ENCODE results near the gene CDH4. TPM values are rescaled to one million over a fixed set of nuclear protein-coding genes. Genes with fewer than 3 reads are reported as not detected.

CDH4 gene
- total RNA-seq, 2 donors from 2014 or later = 0.06 to 0.08 TPM

DNA sequence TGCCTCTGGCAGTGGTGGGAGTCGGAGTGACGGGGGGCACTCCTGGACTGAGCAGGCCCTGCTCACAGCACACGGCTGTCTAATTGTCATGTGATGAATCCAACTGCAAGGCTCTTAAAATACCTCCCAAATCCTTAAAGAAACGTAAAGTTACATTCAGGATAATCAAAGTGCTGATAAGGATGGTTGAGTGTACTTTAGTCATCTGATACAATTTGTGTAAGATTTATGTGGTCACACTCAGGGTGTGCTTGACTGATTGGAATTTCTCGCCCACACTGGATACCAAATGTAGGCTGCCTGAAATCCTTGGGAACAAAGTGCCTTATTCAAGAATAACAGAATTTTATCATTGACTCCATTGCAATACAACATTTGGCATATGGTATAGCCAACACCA is 238.7 kb downstream of the CDH4 start:
- ATAC-seq = no peak
- intact Hi-C loops (cut with DNase I) = loop anchor here in 1 of 2 donors (10.0 kb wide), 1 partner anchor 64 kb away; no protein-coding TSS in a partner anchor
- no peak for DNase-seq

- intact Hi-C loops (cut with DNase I) = loop anchor here in 1 of 2 donors (10.0 kb wide), 1 partner anchor 63 kb away; no protein-coding TSS in a partner anchor
- DNase-seq (no peak), ATAC-seq (no peak)
Measured at GRCh38 chr20:61492065-61492464, 240.0 kb downstream of the CDH4 start.

- ATAC-seq = no peak
- intact Hi-C loops (cut with DNase I) = loop anchor here in 1 of 2 donors (10.0 kb wide), 1 partner anchor 61 kb away; no protein-coding TSS in a partner anchor
- DNase-seq = no peak
Measured at GRCh38 chr20:61493798-61494305, 241.8 kb downstream of the CDH4 start.

DNA sequence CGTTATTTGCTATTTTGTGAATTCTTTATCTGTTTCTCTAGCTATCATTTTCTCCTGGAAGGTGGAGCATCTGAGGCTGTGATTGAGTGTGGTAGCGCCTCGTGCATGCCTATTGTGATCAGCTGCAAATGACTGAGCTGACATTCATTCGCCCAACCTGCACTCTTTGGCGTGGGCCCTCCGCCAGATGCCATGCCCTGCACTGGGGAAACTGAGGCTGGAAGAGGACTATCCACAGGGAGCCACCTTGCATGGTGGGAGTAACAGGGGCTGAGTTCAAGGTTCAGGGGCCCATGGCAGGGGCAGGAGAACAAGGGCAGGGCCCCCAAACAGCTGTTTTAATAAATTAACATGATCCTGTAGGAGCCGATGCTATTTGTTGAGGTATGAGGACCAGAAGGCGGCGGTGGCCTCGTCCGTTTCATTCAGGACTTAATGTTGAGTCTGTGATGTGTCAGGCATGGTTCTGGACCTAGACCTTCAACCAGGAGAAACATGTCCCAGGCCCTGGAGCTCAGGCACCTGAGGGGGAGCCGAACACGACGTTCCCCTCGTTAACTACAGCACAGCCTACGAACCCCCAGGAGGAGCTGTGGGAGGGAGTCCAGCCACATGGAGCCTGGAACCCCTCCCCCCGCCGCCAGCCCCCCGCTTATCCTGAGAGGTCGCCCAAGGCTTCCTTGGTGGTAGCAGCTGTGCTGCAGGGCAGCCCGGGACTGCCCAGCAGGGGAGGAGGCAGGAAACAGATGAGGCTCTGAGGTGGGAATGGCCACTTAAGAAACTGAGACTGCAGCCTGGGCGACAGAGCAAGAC is 242.9 kb downstream of the CDH4 start:
- no peak for DNase-seq

DNA sequence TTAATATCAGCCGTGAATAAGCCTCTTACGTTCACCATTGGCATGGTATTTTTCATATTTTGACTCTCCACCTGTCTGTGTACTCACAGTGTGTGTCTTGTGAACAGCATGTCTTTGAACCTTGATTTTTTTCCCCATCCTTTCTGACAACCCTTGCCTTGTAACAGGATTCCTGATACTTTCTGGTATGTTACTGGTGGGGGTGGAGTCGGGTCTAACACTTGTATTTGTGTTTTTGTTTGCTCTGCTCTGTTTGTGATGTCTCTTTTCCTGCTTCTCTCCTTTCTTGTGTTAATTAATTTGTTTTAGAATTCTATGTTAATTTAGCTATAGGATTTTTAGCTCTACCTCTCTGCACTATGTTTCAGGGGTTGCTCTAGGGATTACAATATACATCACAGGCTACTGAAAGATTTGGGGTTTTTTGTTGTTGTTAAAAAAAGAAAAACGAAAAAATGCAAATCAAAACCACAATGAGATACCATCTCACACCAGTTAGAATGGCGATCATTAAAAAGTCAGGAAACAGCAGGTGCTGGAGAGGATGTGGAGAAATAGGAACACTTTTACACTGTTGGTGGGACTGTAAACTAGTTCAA is 245.1 kb downstream of the CDH4 start:
- intact Hi-C loops (cut with DNase I) = loop anchor here in 1 of 2 donors (10.0 kb wide), 1 partner anchor 58 kb away; no protein-coding TSS in a partner anchor
- DNase-seq (no peak), ATAC-seq (no peak)

More for the DNA sequence above, 242.9 kb downstream of the CDH4 start:
- ATAC-seq = no peak
- intact Hi-C loops (cut with DNase I) = loop anchor here in 1 of 2 donors (10.0 kb wide), 1 partner anchor 60 kb away; no protein-coding TSS in a partner anchor

DNA sequence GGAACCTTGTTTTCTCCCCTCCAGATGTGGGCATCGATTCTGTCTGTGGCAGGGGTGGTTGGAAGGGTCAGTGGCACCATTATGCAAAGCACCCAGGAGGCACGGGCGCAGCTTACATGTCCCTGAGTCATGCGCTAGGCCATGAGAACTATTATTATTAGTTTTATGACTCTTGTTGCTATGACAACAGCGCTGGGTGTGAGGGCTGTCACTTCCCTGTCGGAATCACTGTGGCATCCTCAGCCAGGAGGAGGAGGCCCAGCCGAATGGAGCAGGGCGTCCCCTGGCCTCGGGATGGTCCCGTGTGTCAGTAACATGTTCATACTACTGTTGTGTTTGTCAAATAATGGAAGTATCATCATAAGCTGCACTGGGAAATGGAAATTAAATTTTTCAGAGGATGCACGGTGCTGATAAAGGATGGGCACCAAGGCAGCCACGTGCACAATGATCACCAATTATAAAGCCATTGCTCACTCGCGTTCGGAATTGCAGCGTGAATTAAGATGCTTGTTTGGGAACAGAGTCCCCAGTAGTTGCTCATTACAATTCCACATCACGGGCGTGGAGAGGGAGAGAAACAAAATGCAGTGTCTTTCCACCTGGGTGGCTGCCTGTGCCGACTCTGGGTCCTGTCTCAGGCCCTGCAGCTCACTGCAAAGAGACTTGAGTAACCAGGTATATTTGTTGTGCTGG is 247.9 kb downstream of the CDH4 start:
- no peak for ATAC-seq
- intact Hi-C loops (cut with DNase I) = loop anchor here in 1 of 2 donors (10.0 kb wide), 1 partner anchor 55 kb away; no protein-coding TSS in a partner anchor
- no peak for DNase-seq

- ATAC-seq (no peak), DNase-seq (no peak)
- intact Hi-C loops (cut with DNase I) = no loop called here
Measured at GRCh38 chr20:61500791-61501321, 248.8 kb downstream of the CDH4 start.

DNA sequence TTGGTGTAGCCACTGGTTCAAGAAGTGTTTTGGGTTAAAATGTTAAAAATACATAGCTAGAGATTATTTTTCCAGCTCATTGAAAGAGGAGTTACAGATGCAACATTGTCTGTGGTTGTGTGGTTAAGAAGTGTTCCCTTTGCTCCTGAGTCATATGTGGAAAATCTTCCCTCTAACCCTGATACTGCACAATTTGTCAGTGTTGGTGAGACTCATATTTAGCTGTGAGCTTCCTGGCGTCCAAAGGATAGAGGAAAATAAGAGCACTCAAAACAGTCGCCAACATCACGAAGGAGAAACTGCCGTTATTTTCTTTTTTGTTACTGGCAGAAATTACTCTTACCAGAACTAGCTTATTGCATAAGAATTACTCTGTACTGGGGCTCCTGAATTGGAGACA is 250.4 kb downstream of the CDH4 start:
- no peak for ATAC-seq
- intact Hi-C loops (cut with DNase I) = no loop called here

DNA sequence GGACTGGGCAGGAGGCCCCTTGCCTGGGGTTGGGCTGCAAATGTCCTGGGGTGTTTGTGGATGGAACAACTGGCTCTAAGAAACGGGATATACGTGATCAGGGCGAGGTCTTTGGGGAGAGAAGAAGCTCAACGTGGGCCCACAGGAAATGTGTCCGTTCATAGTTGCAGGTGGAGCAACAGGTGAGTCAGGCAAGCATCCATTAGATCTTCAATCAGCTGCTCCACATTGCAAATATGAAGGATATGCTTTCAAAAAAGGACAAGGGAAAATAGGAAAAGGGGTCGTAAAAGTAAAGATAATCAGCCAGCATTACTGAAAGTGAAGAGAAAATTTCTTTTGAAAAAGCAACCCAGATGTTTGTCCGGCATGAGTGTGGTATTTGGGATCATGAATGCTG is 251.0 kb downstream of the CDH4 start:
- DNase-seq = no peak
- intact Hi-C loops (cut with DNase I) = no loop called here
- no peak for ATAC-seq

More for the DNA sequence above, 250.4 kb downstream of the CDH4 start:
- no peak for DNase-seq

- DNase-seq (no peak), ATAC-seq (no peak)
- intact Hi-C loops (cut with DNase I) = no loop called here
Measured at GRCh38 chr20:61505508-61505907, 253.4 kb downstream of the CDH4 start.

- DNase-seq (no peak), ATAC-seq (no peak)
- intact Hi-C loops (cut with DNase I) = no loop called here
Measured at GRCh38 chr20:61507778-61508177, 255.7 kb downstream of the CDH4 start.

- intact Hi-C loops (cut with DNase I) = no loop called here
- no peak for DNase-seq
- ATAC-seq = no peak
Measured at GRCh38 chr20:61508301-61509096, 256.4 kb downstream of the CDH4 start.

GRCh38 chr20:61510778-61511330 is 258.8 kb downstream of the CDH4 start:
- intact Hi-C loops (cut with DNase I) = no loop called here

DNA sequence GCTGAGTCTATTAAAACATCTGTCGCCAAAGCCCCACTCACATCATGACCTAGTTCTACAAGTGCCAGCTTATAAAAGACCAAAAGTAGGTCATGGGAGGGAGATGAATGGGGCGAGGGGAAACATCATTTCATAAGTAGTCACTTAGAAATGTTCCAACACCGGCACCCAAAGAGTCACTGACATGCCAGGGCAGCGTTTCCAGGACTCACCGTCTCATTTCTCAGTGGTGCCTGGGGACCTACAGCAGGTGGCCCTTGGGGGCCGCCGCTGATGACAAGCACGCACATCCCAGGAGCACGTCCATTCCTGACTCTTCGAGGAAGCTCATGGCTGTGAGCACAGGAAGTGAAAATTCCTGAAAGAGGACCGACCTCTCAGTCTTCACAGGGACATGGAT is 260.4 kb downstream of the CDH4 start:
- intact Hi-C loops (cut with DNase I) = no loop called here
- ATAC-seq (no peak), DNase-seq (no peak)

More at GRCh38 chr20:61510778-61511330, 258.8 kb downstream of the CDH4 start:
- ATAC-seq (no peak), DNase-seq (no peak)

DNA sequence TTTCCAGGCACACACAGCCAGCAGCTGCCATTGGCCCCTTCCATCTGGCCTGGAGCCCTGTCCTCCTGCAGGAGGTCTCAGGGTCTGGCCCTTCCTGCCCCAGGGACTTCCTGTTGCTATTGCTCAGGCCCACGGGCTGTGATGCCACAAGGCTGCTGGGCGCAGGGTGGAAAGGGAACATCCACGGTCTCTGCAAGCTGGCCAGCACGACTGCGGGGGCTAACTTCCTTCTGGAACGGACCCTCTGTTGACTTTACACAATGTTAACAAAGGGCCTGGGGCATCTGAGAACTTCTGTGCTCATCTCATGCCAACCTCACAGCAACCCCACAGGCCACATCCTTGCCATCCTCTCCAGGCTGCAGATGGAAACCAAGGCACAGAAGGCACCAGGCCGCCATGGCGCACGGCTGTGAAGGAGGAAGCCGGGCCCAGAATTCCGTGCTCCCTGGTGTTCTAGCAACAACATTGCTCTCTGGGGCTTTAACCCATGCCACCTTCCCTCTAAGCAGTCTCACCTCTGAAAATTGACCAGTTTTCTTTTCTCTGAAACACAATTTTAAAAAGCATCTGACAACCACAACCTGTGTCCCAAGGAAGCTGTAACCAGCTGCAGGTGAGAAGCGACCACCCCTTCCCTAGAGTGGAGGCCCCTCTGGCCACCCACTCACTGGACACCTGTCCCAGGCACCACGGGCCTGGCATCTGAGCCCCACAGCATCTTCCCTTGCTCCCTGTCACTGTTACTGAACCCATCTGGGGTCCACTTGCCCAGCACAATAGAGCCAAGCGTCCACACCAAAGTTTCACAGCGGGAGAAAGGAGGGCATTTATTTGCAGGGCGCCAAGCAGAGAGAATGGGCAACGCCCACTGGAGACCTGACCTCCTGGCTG is 261.3 kb downstream of the CDH4 start:
- ATAC-seq = no peak
- no peak for DNase-seq
- intact Hi-C loops (cut with DNase I) = no loop called here

- no peak for DNase-seq
- intact Hi-C loops (cut with DNase I) = no loop called here
- ATAC-seq = no peak
Measured at GRCh38 chr20:61514018-61514365, 261.9 kb downstream of the CDH4 start.

DNA sequence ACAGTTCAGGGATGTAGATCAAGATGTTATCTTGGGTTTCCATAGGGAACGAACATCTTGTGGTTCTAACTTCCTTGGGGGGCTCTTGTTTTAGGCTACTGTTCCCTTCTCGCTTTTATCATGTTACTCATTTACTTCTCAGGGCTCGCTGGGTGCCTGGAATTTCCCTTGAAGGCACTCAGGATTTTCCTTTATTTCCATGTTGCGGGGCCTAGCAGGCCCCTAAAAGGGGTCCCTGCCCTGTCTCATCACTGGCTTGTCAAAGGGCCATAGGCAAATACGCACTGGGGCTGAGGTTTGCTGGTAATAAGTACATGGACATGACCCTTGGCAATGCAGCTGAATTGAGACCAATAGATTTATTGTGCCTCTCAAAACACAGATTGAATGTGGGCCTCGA is 262.3 kb downstream of the CDH4 start:
- intact Hi-C loops (cut with DNase I) = no loop called here
- DNase-seq (no peak), ATAC-seq (no peak)
